ENCODE measurements around the gene CORIN.

The CORIN gene

GRCh38 chr4:47619691-47620090, 218.2 kb downstream of the CORIN start:
- H3K9me3 ChIP-seq (ENCODE audit: control extremely low read depth in 1 of 5, control insufficient read depth in 4 of 5, insufficient read depth in 2 of 5, low read depth in 1 of 5, low read length in 4 of 5), result no peaks in the 10 kb centered on the region
- CTCF ChIA-PET, result no interaction called here
- H3K27me3 ChIP-seq (replicated peaks in 2 of 5; ENCODE audit: control insufficient read depth in 4 of 5, insufficient read depth in 5 of 5, low read length in 4 of 5), result no peaks in the 10 kb centered on the region
- no peaks in the 10 kb centered on the region for H3K4me1 ChIP-seq (ENCODE audit: control extremely low read depth in 1 of 4, control insufficient read depth in 4 of 4, insufficient read depth in 4 of 4, low read length in 3 of 4)
- POLR2A ChIA-PET, result no interaction called here
- no peak for DNase-seq
- H3K36me3 ChIP-seq (ENCODE audit: control insufficient read depth in 4 of 4, insufficient read depth in 4 of 4, low read length in 3 of 4), result no peaks in the 10 kb centered on the region
- H3K27ac ChIP-seq (ENCODE audit: insufficient read depth in 1 of 2, low read depth in 1 of 2, low read length in 2 of 2, poor library complexity in 1 of 2, severe bottlenecking in 2 of 2), result no peak overlapping the region
- H3K4me3 ChIP-seq (ENCODE audit: control insufficient read depth in 1 of 7, extremely low read depth in 1 of 7, insufficient read depth in 4 of 7, low read depth in 2 of 7, low read length in 6 of 7), result no peak overlapping the region
- WGBS (ENCODE audit: insufficient coverage), result 86% methylated on average over 1 of the region's 2 CpGs

- Histone ChIP-seq H3K36me3 (ENCODE audit: control insufficient read depth in 4 of 4, insufficient read depth in 4 of 4, low read length in 3 of 4) (no peaks in the 10 kb centered on the region), H3K9me3 (ENCODE audit: control extremely low read depth in 1 of 5, control insufficient read depth in 4 of 5, insufficient read depth in 2 of 5, low read depth in 1 of 5, low read length in 4 of 5) (no peaks in the 10 kb centered on the region), H3K4me1 (ENCODE audit: control extremely low read depth in 1 of 4, control insufficient read depth in 4 of 4, insufficient read depth in 4 of 4, low read length in 3 of 4) (no peaks in the 10 kb centered on the region), H3K27me3 (replicated peaks in 2 of 5; ENCODE audit: control insufficient read depth in 4 of 5, insufficient read depth in 5 of 5, low read length in 4 of 5) (no peaks in the 10 kb centered on the region), H3K4me3 (ENCODE audit: control insufficient read depth in 1 of 7, extremely low read depth in 1 of 7, insufficient read depth in 4 of 7, low read depth in 2 of 7, low read length in 6 of 7) (no peak overlapping the region), H3K27ac (ENCODE audit: insufficient read depth in 1 of 2, low read depth in 1 of 2, low read length in 2 of 2, poor library complexity in 1 of 2, severe bottlenecking in 2 of 2) (no peak overlapping the region)
- POLR2A ChIA-PET, result no interaction called here
- DNase-seq, result no peak
- CTCF ChIA-PET, result interaction anchor here (1.3 kb wide), 1 partner anchor 13 kb away, joined by 3 read pairs; no protein-coding TSS in a partner anchor
Observed at GRCh38 chr4:47617607-47618006, 220.3 kb downstream of the CORIN start.

GRCh38 chr4:47615385-47615784, 222.5 kb downstream of the CORIN start:
- Histone ChIP-seq H3K9me3 (ENCODE audit: control extremely low read depth in 1 of 5, control insufficient read depth in 4 of 5, insufficient read depth in 2 of 5, low read depth in 1 of 5, low read length in 4 of 5) (no peaks in the 10 kb centered on the region), H3K36me3 (ENCODE audit: control insufficient read depth in 4 of 4, insufficient read depth in 4 of 4, low read length in 3 of 4) (no peaks in the 10 kb centered on the region), H3K4me3 (ENCODE audit: control insufficient read depth in 1 of 7, extremely low read depth in 1 of 7, insufficient read depth in 4 of 7, low read depth in 2 of 7, low read length in 6 of 7) (no peak overlapping the region), H3K27me3 (replicated peaks in 2 of 5; ENCODE audit: control insufficient read depth in 4 of 5, insufficient read depth in 5 of 5, low read length in 4 of 5) (no peaks in the 10 kb centered on the region), H3K27ac (ENCODE audit: insufficient read depth in 1 of 2, low read depth in 1 of 2, low read length in 2 of 2, poor library complexity in 1 of 2, severe bottlenecking in 2 of 2) (no peak overlapping the region), H3K4me1 (ENCODE audit: control extremely low read depth in 1 of 4, control insufficient read depth in 4 of 4, insufficient read depth in 4 of 4, low read length in 3 of 4) (no peaks in the 10 kb centered on the region)
- POLR2A ChIA-PET, result no interaction called here
- CTCF ChIA-PET, result interaction anchor here (0.8 to 1.4 kb wide), 2 partner anchors 11 to 1343 kb away, joined by 3 read pairs; no protein-coding TSS in a partner anchor
- WGBS (ENCODE audit: insufficient coverage), result 100% methylated on average over 2 of the region's 4 CpGs
- no peak for DNase-seq

GRCh38 chr4:47612116-47613023, 225.5 kb downstream of the CORIN start:
- ChIA-PET POLR2A (no interaction called here), CTCF (no interaction called here)
- Histone ChIP-seq H3K27me3 (replicated peaks in 2 of 5; ENCODE audit: control insufficient read depth in 4 of 5, insufficient read depth in 5 of 5, low read length in 4 of 5) (no peaks in the 10 kb centered on the region), H3K36me3 (ENCODE audit: control insufficient read depth in 4 of 4, insufficient read depth in 4 of 4, low read length in 3 of 4) (no peaks in the 10 kb centered on the region), H3K4me3 (ENCODE audit: control insufficient read depth in 1 of 7, extremely low read depth in 1 of 7, insufficient read depth in 4 of 7, low read depth in 2 of 7, low read length in 6 of 7) (no peak overlapping the region), H3K9me3 (ENCODE audit: control extremely low read depth in 1 of 5, control insufficient read depth in 4 of 5, insufficient read depth in 2 of 5, low read depth in 1 of 5, low read length in 4 of 5) (no peaks in the 10 kb centered on the region), H3K4me1 (ENCODE audit: control extremely low read depth in 1 of 4, control insufficient read depth in 4 of 4, insufficient read depth in 4 of 4, low read length in 3 of 4) (no peaks in the 10 kb centered on the region), H3K27ac (ENCODE audit: insufficient read depth in 1 of 2, low read depth in 1 of 2, low read length in 2 of 2, poor library complexity in 1 of 2, severe bottlenecking in 2 of 2) (no peak overlapping the region)
- WGBS (ENCODE audit: insufficient coverage), result 69% methylated on average over 3 of the region's 4 CpGs
- no peak for DNase-seq

GRCh38 chr4:47606482-47606881, 231.4 kb downstream of the CORIN start:
- H3K27me3 ChIP-seq (replicated peaks in 2 of 5; ENCODE audit: control insufficient read depth in 4 of 5, insufficient read depth in 5 of 5, low read length in 4 of 5), result no peaks in the 10 kb centered on the region
- POLR2A ChIA-PET, result no interaction called here
- no peaks in the 10 kb centered on the region for H3K4me1 ChIP-seq (ENCODE audit: control extremely low read depth in 1 of 4, control insufficient read depth in 4 of 4, insufficient read depth in 4 of 4, low read length in 3 of 4)
- H3K36me3 ChIP-seq (ENCODE audit: control insufficient read depth in 4 of 4, insufficient read depth in 4 of 4, low read length in 3 of 4), result no peaks in the 10 kb centered on the region
- DNase-seq, result no peak
- H3K4me3 ChIP-seq (ENCODE audit: control insufficient read depth in 1 of 7, extremely low read depth in 1 of 7, insufficient read depth in 4 of 7, low read depth in 2 of 7, low read length in 6 of 7), result no peak overlapping the region
- H3K9me3 ChIP-seq (ENCODE audit: control extremely low read depth in 1 of 5, control insufficient read depth in 4 of 5, insufficient read depth in 2 of 5, low read depth in 1 of 5, low read length in 4 of 5), result peaks cover 0 to 2% (median 0%) of the 10 kb centered on the region in 5 experiments
- H3K27ac ChIP-seq (ENCODE audit: insufficient read depth in 1 of 2, low read depth in 1 of 2, low read length in 2 of 2, poor library complexity in 1 of 2, severe bottlenecking in 2 of 2), result no peak overlapping the region
- 96% methylated on average over 2 of the region's 3 CpGs for WGBS (ENCODE audit: insufficient coverage)
- CTCF ChIA-PET, result no interaction called here

GRCh38 chr4:47598896-47599295, 239.0 kb downstream of the CORIN start:
- WGBS (ENCODE audit: insufficient coverage), result no CpG with 5 or more reads among the region's 3 CpGs
- peaks cover 0 to 2% (median 0%) of the 10 kb centered on the region in 5 experiments for H3K9me3 ChIP-seq (ENCODE audit: control extremely low read depth in 1 of 5, control insufficient read depth in 4 of 5, insufficient read depth in 2 of 5, low read depth in 1 of 5, low read length in 4 of 5)
- no peak overlapping the region for H3K4me3 ChIP-seq (ENCODE audit: control insufficient read depth in 1 of 7, extremely low read depth in 1 of 7, insufficient read depth in 4 of 7, low read depth in 2 of 7, low read length in 6 of 7)
- no peak overlapping the region for H3K27ac ChIP-seq (ENCODE audit: insufficient read depth in 1 of 2, low read depth in 1 of 2, low read length in 2 of 2, poor library complexity in 1 of 2, severe bottlenecking in 2 of 2)
- POLR2A ChIA-PET, result no interaction called here
- CTCF ChIA-PET, result interaction anchor here (1.5 kb wide), 1 partner anchor 17 kb away, joined by 3 read pairs; no protein-coding TSS in a partner anchor
- no peak for DNase-seq
- no peaks in the 10 kb centered on the region for H3K36me3 ChIP-seq (ENCODE audit: control insufficient read depth in 4 of 4, insufficient read depth in 4 of 4, low read length in 3 of 4)
- H3K27me3 ChIP-seq (replicated peaks in 2 of 5; ENCODE audit: control insufficient read depth in 4 of 5, insufficient read depth in 5 of 5, low read length in 4 of 5), result no peaks in the 10 kb centered on the region
- H3K4me1 ChIP-seq (ENCODE audit: control extremely low read depth in 1 of 4, control insufficient read depth in 4 of 4, insufficient read depth in 4 of 4, low read length in 3 of 4), result no peaks in the 10 kb centered on the region

- no peak overlapping the region for H3K4me3 ChIP-seq (ENCODE audit: control insufficient read depth in 1 of 7, extremely low read depth in 1 of 7, insufficient read depth in 4 of 7, low read depth in 2 of 7, low read length in 6 of 7)
- H3K27ac ChIP-seq (ENCODE audit: insufficient read depth in 1 of 2, low read depth in 1 of 2, low read length in 2 of 2, poor library complexity in 1 of 2, severe bottlenecking in 2 of 2), result no peak overlapping the region
- no peaks in the 10 kb centered on the region for H3K4me1 ChIP-seq (ENCODE audit: control extremely low read depth in 1 of 4, control insufficient read depth in 4 of 4, insufficient read depth in 4 of 4, low read length in 3 of 4)
- no peaks in the 10 kb centered on the region for H3K27me3 ChIP-seq (replicated peaks in 2 of 5; ENCODE audit: control insufficient read depth in 4 of 5, insufficient read depth in 5 of 5, low read length in 4 of 5)
- POLR2A ChIA-PET, result no interaction called here
- no peak for DNase-seq
- no peaks in the 10 kb centered on the region for H3K36me3 ChIP-seq (ENCODE audit: control insufficient read depth in 4 of 4, insufficient read depth in 4 of 4, low read length in 3 of 4)
- 100% methylated on average over 1 of the region's 1 CpG for WGBS (ENCODE audit: insufficient coverage)
- CTCF ChIA-PET, result interaction anchor here (1.5 kb wide), 1 partner anchor 16 kb away, joined by 3 read pairs; no protein-coding TSS in a partner anchor
- peaks cover 0 to under 1% (median 0%) of the 10 kb centered on the region in 5 experiments for H3K9me3 ChIP-seq (ENCODE audit: control extremely low read depth in 1 of 5, control insufficient read depth in 4 of 5, insufficient read depth in 2 of 5, low read depth in 1 of 5, low read length in 4 of 5)
Observed at GRCh38 chr4:47598320-47598719, 239.5 kb downstream of the CORIN start.
